GM18519 (cell line): ENCODE data around the gene LHX5.

Experiments used
- ATAC-seq: cut with Tn5 transposase; IDR thresholded peaks from one replicate; pipeline ENCODE4 v1.9.1; 2021; ENCODE audit warnings: mild to moderate bottlenecking, moderate library complexity; ENCODE audit not compliant: unreplicated experiment, low FRiP score

The LHX5 gene

GRCh38 chr12:113478351-113479011 lies 6.8 kb upstream of the LHX5 start:
- no peak for ATAC-seq

GRCh38 chr12:113477842-113478215 lies 6.2 kb upstream of the LHX5 start:
- ATAC-seq = no peak

- ATAC-seq = no peak
These were observed 5.6 kb upstream of the LHX5 start for GRCh38 chr12:113477171-113477841.

GRCh38 chr12:113476176-113476986 lies 4.7 kb upstream of the LHX5 start:
- no peak for ATAC-seq

- ATAC-seq = no peak
These were observed 3.9 kb upstream of the LHX5 start for GRCh38 chr12:113475451-113476175.

GRCh38 chr12:113474635-113475436 lies 3.2 kb upstream of the LHX5 start:
- ATAC-seq = no peak

- ATAC-seq = no peak
These were observed 2.3 kb upstream of the LHX5 start for GRCh38 chr12:113473942-113474341.

- no peak for ATAC-seq
These were observed 1.7 kb upstream of the LHX5 start for GRCh38 chr12:113473400-113473799.

GRCh38 chr12:113472191-113473121 lies 785 bp upstream of the LHX5 start:
- no peak for ATAC-seq

- ATAC-seq = no peak
These were observed 626 bp downstream of the LHX5 start for GRCh38 chr12:113470871-113471618.

GRCh38 chr12:113469949-113470743 lies 1.5 kb downstream of the LHX5 start:
- no peak for ATAC-seq

GRCh38 chr12:113469224-113469948 lies 2.3 kb downstream of the LHX5 start:
- ATAC-seq = no peak

GRCh38 chr12:113468365-113469223 lies 3.1 kb downstream of the LHX5 start:
- no peak for ATAC-seq

GRCh38 chr12:113467502-113468364 lies 3.9 kb downstream of the LHX5 start:
- no peak for ATAC-seq

GRCh38 chr12:113467142-113467501 lies 4.5 kb downstream of the LHX5 start:
- no peak for ATAC-seq
